ENCODE data around the gene DCP2.

DCP2 gene

DNA sequence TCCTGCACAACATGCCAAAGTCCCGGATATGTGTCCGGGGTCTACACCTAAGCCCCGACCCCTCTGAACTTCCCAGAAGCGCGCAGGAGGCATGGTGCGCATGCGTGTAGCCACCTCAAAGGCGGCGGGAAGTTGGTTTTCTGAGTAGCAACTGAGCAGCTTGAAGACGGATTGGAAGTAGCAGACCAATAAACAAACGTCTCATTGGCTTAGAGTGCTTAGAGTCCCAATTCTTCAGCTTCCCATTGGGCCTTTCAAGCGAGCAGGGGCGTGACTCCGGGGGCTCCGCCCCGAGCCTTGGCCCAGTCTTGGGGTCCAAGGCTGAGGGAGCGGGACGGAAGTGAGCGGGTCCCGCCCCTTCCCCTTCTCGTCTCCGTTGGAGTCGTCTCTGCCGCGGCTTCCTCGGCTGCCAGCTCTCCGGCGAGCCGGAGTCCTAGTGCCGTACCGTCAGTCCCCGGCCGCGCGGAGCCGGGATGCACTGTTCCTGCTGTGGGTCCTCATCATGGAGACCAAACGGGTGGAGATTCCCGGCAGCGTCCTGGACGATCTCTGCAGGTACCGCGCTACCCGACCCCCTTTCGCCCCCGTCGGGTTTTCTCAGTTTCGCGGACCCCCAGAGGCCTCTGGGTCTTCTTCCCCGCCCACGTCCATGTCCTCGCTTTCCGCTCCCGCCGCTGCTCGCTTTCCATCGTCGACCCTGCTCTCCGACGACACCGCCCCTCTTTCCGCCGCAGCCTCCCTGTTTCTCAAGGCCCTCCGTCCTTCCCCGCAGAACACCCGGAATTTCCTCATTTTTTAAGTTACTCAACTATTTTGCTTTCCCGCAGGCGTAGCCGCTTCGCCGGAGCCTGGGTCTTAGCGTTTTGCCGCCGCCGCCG lies at the start of gene DCP2:
Gene DCP2, plus strand, starts transcription at position 367 of the 878 bp plus-strand sequence. Its CDS starts 136 bp downstream, at position 503.
- peak; percentile 96 for DNase-seq (ENCODE audit: low spot score)
- TF ChIP-seq, protein P1, sequence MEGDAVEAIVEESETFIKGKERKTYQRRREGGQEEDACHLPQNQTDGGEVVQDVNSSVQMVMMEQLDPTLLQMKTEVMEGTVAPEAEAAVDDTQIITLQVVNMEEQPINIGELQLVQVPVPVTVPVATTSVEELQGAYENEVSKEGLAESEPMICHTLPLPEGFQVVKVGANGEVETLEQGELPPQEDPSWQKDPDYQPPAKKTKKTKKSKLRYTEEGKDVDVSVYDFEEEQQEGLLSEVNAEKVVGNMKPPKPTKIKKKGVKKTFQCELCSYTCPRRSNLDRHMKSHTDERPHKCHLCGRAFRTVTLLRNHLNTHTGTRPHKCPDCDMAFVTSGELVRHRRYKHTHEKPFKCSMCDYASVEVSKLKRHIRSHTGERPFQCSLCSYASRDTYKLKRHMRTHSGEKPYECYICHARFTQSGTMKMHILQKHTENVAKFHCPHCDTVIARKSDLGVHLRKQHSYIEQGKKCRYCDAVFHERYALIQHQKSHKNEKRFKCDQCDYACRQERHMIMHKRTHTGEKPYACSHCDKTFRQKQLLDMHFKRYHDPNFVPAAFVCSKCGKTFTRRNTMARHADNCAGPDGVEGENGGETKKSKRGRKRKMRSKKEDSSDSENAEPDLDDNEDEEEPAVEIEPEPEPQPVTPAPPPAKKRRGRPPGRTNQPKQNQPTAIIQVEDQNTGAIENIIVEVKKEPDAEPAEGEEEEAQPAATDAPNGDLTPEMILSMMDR (IDR thresholded peaks at IDR 0.05; ENCODE audit: borderline replicate concordance, control extremely low read depth, extremely low read depth, insufficient read depth, missing control alignments): no peak
- in situ Hi-C loops (cut with MboI; ENCODE audit: low sequenced_read_pairs, unreplicated experiment): loop anchor here (25.0 kb wide), 1 partner anchor 536 kb away; the partner anchor contains the start of gene YTHDC2

DNA sequence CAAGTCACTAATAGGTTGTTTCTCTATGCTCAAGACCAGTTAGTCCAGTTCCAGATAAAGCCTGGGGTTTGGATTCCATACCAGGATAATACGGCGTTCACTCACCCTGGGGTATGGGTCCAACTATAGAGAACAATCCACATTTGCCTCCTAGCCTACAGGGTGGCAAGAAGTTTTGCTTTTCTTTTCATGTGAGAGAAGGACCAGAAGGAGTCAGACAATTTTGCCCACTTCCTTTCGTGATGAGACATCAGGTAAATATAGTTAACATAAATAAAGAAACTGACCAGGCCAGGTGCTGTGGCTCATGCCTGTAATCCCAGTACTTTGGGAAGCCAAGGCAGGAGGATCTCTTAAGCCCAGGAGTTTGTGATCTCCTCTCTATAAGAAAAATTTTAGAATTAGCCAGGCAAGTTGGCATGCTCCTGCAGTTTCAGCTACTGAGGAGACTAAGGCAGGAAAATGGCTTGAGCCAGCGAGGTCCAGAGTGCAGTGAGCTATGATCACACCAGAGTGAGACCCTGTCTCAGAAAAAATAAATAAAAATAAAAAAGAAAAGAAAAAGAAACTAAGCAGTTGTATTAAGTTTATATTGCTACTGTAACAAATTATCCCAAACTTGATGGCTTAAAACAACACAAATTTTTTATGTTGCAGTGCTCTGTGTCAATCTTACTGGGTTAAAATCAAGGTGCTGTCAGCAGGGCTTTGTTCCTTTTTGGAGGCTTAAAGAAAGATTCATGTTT lies 47.1 kb upstream of the DCP2 start:
- in situ Hi-C loops (cut with MboI; ENCODE audit: low sequenced_read_pairs, unreplicated experiment): no loop called here
- no peak for DNase-seq (ENCODE audit: low spot score)
- TF ChIP-seq, protein P1 (IDR thresholded peaks at IDR 0.05; ENCODE audit: borderline replicate concordance, control extremely low read depth, extremely low read depth, insufficient read depth, missing control alignments): no peak

DNA sequence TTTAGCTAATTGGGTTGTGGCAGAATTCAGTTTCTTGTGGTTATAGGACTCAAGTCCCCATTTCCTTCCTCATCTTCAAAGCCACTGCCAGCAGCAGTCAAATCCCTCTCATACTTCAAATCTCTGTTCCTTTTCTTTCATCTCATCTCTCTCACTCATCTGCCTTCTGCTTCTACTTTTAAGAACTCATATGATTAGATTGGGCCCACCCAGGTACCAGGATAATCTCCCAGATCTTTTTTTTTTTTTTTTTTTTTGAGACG lies 46.6 kb upstream of the DCP2 start:
- in situ Hi-C loops (cut with MboI; ENCODE audit: low sequenced_read_pairs, unreplicated experiment): no loop called here
- peak; percentile 37 for DNase-seq (ENCODE audit: low spot score)
- TF ChIP-seq, protein P1 (IDR thresholded peaks at IDR 0.05; ENCODE audit: borderline replicate concordance, control extremely low read depth, extremely low read depth, insufficient read depth, missing control alignments): no peak

DNA sequence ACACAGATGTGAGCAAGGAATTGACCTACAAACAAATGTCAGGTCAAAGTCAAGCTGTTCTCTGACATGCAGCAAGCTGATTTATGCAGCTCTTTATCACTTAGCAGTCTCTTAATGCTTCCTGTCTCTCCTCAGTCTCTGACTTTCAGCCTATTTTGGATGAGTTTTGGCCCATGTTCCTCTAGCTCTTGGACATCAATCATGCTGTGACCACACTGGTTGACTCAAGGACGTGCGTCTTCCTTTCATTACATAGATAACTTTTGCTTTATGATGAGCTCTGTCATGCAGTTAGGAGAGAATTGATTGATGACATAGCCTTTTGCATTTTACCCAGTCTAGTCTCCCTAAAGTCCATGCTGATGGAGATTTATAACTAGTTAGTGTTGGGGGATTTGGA lies 45.1 kb upstream of the DCP2 start:
- in situ Hi-C loops (cut with MboI; ENCODE audit: low sequenced_read_pairs, unreplicated experiment): no loop called here
- no peak for DNase-seq (ENCODE audit: low spot score)
- TF ChIP-seq, protein P1 (IDR thresholded peaks at IDR 0.05; ENCODE audit: borderline replicate concordance, control extremely low read depth, extremely low read depth, insufficient read depth, missing control alignments): no peak

DNA sequence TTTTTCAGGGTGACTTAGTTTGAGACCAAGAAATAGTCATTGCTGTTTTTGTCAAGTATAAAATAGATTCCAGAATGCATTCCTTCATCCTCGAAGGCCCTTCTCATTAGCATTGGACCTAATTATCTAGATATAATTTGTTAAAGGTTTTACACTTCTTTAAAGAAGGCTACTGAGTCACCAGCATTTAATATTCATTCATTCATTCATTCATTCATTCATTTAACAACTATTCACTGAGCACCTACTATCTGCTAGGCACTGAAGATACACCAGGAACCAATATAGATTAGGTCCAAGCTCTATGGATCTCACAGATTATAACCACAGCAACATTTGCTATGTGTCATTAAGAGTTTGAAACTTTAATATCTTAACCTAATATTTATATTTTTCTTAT lies 43.5 kb upstream of the DCP2 start:
- no peak for DNase-seq (ENCODE audit: low spot score)
- in situ Hi-C loops (cut with MboI; ENCODE audit: low sequenced_read_pairs, unreplicated experiment): no loop called here
- TF ChIP-seq, protein P1 (IDR thresholded peaks at IDR 0.05; ENCODE audit: borderline replicate concordance, control extremely low read depth, extremely low read depth, insufficient read depth, missing control alignments): no peak

DNA sequence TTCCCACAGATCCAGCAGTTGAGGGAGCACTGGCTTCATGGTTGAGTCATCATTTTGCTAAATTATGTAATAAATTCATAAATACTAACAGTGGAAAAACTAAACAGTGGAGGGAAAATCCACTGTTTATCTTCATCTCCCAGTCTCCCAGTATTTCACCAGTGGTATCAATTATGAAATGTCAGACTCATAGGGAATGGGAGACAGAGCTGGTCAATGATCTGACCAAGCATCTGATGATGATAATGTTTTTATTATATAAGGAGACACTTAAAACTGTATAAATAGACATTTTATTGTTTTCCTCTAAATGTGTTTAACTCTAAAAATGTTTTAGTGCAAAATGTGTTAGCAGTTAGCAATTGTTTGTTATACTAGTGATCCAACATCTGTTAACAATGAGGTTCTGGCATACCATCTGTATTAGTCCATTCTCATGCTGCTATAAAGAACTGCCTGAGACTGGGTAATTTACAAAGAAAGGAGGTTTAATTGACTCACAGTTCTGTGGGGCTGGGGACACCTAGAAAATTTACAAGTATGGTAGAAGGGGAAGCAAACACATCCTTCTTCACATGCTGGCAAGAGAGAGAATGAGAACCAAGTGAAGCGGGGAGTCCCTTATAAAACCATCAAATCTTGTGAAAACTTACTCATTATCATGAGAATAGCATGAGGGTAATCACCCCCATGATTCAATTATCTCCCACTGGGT lies 42.8 kb upstream of the DCP2 start:
- in situ Hi-C loops (cut with MboI; ENCODE audit: low sequenced_read_pairs, unreplicated experiment): no loop called here
- TF ChIP-seq, protein P1 (IDR thresholded peaks at IDR 0.05; ENCODE audit: borderline replicate concordance, control extremely low read depth, extremely low read depth, insufficient read depth, missing control alignments): no peak
- no peak for DNase-seq (ENCODE audit: low spot score)
